B cell (primary cell): ENCODE measurements around the gene SNAP47.
"Not testable (repeated sequence)": the region's sequence is repeated elsewhere in the genome, so short reads cannot be mapped to it uniquely, and the experiment has no call there.

ENCODE experiments used
- CTCF ChIP-seq: fragments of 200-600 bp; IDR thresholded peaks from one replicate; pipeline ENCODE4 v1.8.0; 2022; ENCODE audit warnings: antibody characterized with exemption, mild to moderate bottlenecking
- EZH2 ChIP-seq: IDR thresholded peaks from 2 replicates; pipeline ENCODE4 v1.6.1; 2012; ENCODE audit warnings: borderline replicate concordance, low read depth, mild to moderate bottlenecking, moderate library complexity, low read length; ENCODE audit not compliant: insufficient read depth, poor library complexity, severe bottlenecking

DNA sequence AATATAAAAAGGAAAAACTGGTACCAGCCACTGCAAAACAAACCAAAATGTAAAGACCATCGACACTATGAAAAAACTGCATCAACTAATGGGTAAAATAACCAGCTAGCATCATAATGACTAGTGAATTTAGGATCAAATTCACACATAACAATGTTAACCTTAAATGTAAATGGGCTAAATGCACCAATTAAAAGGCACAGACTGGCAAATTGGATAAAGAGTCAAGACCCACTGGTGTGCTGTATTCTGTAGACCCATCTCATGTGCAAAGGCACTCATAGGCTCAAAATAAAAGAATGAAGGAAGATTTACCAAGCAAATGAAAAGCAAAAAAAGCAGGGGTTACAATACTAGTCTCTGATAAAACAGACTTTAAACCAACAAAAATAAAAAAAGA, 33.6 kb upstream of the SNAP47 start:
- not testable (repeated sequence) for TF ChIP-seq CTCF, EZH2
